H9 (cell line): ENCODE data around the gene NUP188. TPM values are rescaled to one million over a fixed set of nuclear protein-coding genes. Genes with fewer than 3 reads are reported as not detected.

Experiments
- DNase-seq: peaks from one replicate; pipeline ENCODE4 v3.0.0-alpha.2; 2017
- H2AFZ ChIP-seq: one replicate; pipeline ENCODE4 v1.6.1; 2013; ENCODE audit warnings: mild to moderate bottlenecking, low read length, control low read depth, moderate library complexity
- H2AK5ac ChIP-seq: 2 replicates; pipeline ENCODE4 v1.6.1; 2013; ENCODE audit warnings: low read length, control low read depth, mixed read lengths; ENCODE audit not compliant: insufficient read length
- H2BK120ac ChIP-seq: one replicate; pipeline ENCODE4 v1.6.1; 2013; ENCODE audit warnings: low read depth, mild to moderate bottlenecking, low read length, control low read depth, inconsistent platforms; ENCODE audit not compliant: poor library complexity, severe bottlenecking
- H2BK12ac ChIP-seq: 2 replicates; pipeline ENCODE4 v1.6.1; 2013; ENCODE audit warnings: low read length, control low read depth, mixed read lengths, low read depth; ENCODE audit not compliant: insufficient read length
- H2BK15ac ChIP-seq: 2 replicates; pipeline ENCODE4 v1.6.1; 2013; ENCODE audit warnings: low read depth, low read length, control low read depth
- H2BK20ac ChIP-seq: one replicate; pipeline ENCODE4 v1.6.1; 2013; ENCODE audit warnings: low read depth, mild to moderate bottlenecking, low read length, control low read depth, inconsistent platforms; ENCODE audit not compliant: poor library complexity, severe bottlenecking
- H2BK5ac ChIP-seq: 2 replicates; pipeline ENCODE4 v1.6.1; 2013; ENCODE audit warnings: low read length, control low read depth, mixed read lengths; ENCODE audit not compliant: insufficient read length
- H3K14ac ChIP-seq: 2 replicates; pipeline ENCODE4 v1.6.1; 2013; ENCODE audit warnings: low read length, control low read depth; ENCODE audit not compliant: insufficient read depth
- H3K18ac ChIP-seq: 2 replicates; pipeline ENCODE4 v1.6.1; 2013; ENCODE audit warnings: low read depth, mild to moderate bottlenecking, mixed read lengths, low read length, control low read depth; ENCODE audit not compliant: insufficient read length
- H3K23ac ChIP-seq: 2 replicates; pipeline ENCODE4 v1.6.1; 2013; ENCODE audit warnings: low read length, control low read depth, mixed read lengths, low read depth; ENCODE audit not compliant: insufficient read length
- H3K23me2 ChIP-seq: 2 replicates; pipeline ENCODE4 v1.6.1; 2013; ENCODE audit warnings: low read depth, mild to moderate bottlenecking, mixed read lengths, low read length, control low read depth; ENCODE audit not compliant: insufficient read length, poor library complexity, severe bottlenecking
- H3K27ac ChIP-seq: 2 replicates; pipeline ENCODE4 v1.5.1; 2013; ENCODE audit warnings: low read length, control low read depth, mixed read lengths, low read depth; ENCODE audit not compliant: insufficient read length
- H3K27me3 ChIP-seq: 2 replicates; pipeline ENCODE4 v1.6.1; 2013; ENCODE audit warnings: low read length, control low read depth, inconsistent platforms; ENCODE audit not compliant: insufficient read depth
- H3K4ac ChIP-seq: 2 replicates; pipeline ENCODE4 v1.6.1; 2013; ENCODE audit warnings: low read depth, mild to moderate bottlenecking, control low read depth, inconsistent platforms, low read length, moderate library complexity
- H3K4me1 ChIP-seq: 2 replicates; pipeline ENCODE4 v1.6.1; 2013; ENCODE audit warnings: low read length, control low read depth, inconsistent platforms; ENCODE audit not compliant: insufficient read depth
- H3K4me2 ChIP-seq: 2 replicates; pipeline ENCODE4 v1.6.1; 2013; ENCODE audit warnings: low read length, control low read depth, mixed read lengths; ENCODE audit not compliant: insufficient read length, insufficient read depth
- H3K56ac ChIP-seq: 2 replicates; pipeline ENCODE4 v1.6.1; 2013; ENCODE audit warnings: low read depth, mild to moderate bottlenecking, mixed read lengths, low read length, control low read depth; ENCODE audit not compliant: insufficient read length
- H3K79me1 ChIP-seq: 2 replicates; pipeline ENCODE4 v1.6.1; 2013; ENCODE audit warnings: low read depth, mild to moderate bottlenecking, moderate library complexity, low read length, control low read depth, inconsistent platforms; ENCODE audit not compliant: insufficient read depth, poor library complexity, severe bottlenecking
- H3K79me2 ChIP-seq: 2 replicates; pipeline ENCODE4 v1.6.1; 2013; ENCODE audit warnings: low read length, control low read depth, inconsistent platforms; ENCODE audit not compliant: insufficient read depth
- H3K9ac ChIP-seq: 2 replicates; pipeline ENCODE4 v1.6.1; 2013; ENCODE audit warnings: low read length, control low read depth, mixed read lengths; ENCODE audit not compliant: insufficient read length; ENCODE audit errors: extremely low read depth
- H3K9me3 ChIP-seq: one replicate; pipeline ENCODE4 v1.6.1; 2013; ENCODE audit warnings: low read depth, low read length, inconsistent platforms; ENCODE audit not compliant: control insufficient read depth
- H3T11ph ChIP-seq: one replicate; pipeline ENCODE4 v1.6.1; 2013; ENCODE audit warnings: mild to moderate bottlenecking, low read length, control low read depth, inconsistent platforms
- H4K20me1 ChIP-seq: one replicate; pipeline ENCODE4 v1.6.1; 2013; ENCODE audit not compliant: control insufficient read depth, insufficient read length, insufficient read depth
- H4K5ac ChIP-seq: 2 replicates; pipeline ENCODE4 v1.6.1; 2013; ENCODE audit warnings: low read depth, mild to moderate bottlenecking, mixed read lengths, low read length, control low read depth; ENCODE audit not compliant: insufficient read length
- H4K8ac ChIP-seq: replicated peaks from 2 replicates; pipeline ENCODE4 v1.6.1; 2013; ENCODE audit warnings: low read length, control low read depth, mixed read lengths, low read depth; ENCODE audit not compliant: insufficient read length
- H4K91ac ChIP-seq: 2 replicates; pipeline ENCODE4 v1.6.1; 2013; ENCODE audit warnings: low read depth, mild to moderate bottlenecking, moderate library complexity, mixed read lengths, low read length, control low read depth; ENCODE audit not compliant: insufficient read length
- H3K27ac Mint-ChIP-seq, 3 experiments: 2 replicates in 2 of 3; 3 replicates in 1 of 3; pipeline ENCODE4 v1.8.0; 2020 to 2021; ENCODE audit warnings: mixed read lengths in 3 of 3, mild to moderate bottlenecking in 1 of 3, moderate library complexity in 1 of 3
- H3K27me3 Mint-ChIP-seq: 2 replicates; pipeline ENCODE4 v1.8.0; 2021; ENCODE audit warnings: low read depth, mild to moderate bottlenecking, moderate library complexity, mixed read lengths
- H3K36me3 Mint-ChIP-seq, 3 experiments: 2 replicates in 2 of 3; 3 replicates in 1 of 3; pipeline ENCODE4 v1.8.0; 2020 to 2021; ENCODE audit warnings: low read depth in 3 of 3, mixed read lengths in 3 of 3; ENCODE audit not compliant: insufficient read depth in 1 of 3
- H3K4me1 Mint-ChIP-seq, 2 experiments: 2 replicates each; pipeline ENCODE4 v1.8.0; 2020; ENCODE audit warnings: mixed read lengths in 2 of 2
- H3K4me3 Mint-ChIP-seq, 2 experiments: 2 replicates in 1 of 2; 3 replicates in 1 of 2; pipeline ENCODE4 v1.8.0; 2020 to 2021; ENCODE audit warnings: mild to moderate bottlenecking in 2 of 2, mixed read lengths in 2 of 2, moderate library complexity in 1 of 2
- H3K9me3 Mint-ChIP-seq, 2 experiments: 2 replicates in 1 of 2; 3 replicates in 1 of 2; pipeline ENCODE4 v1.8.0; 2020; ENCODE audit warnings: mild to moderate bottlenecking in 2 of 2, mixed read lengths in 2 of 2, moderate library complexity in 1 of 2
- WGBS: extraction: QIAGEN DNeasy Blood & Tissue Kit; methylation state at CpG from one replicate; pipeline ENCODE4 v1.1.7; 2013; ENCODE audit warnings: missing lambda C conversion rate, low lambda C conversion rate, mixed read lengths; ENCODE audit not compliant: insufficient read length; ENCODE audit errors: extremely low coverage; 5-methylcytosine and 5-hydroxymethylcytosine counted together
- total RNA-seq: library from RNA; stranded (reverse); gene quantifications from 2 replicates; pipeline ENCODE4 v1.2.1, GENCODE V29; 2021
- TF ChIP-seq, protein P1 (sequence below): fragments of 200-600 bp; sonication (generic); conservative IDR thresholded peaks from 3 replicates; pipeline ENCODE4 v1.8.0; 2021; ENCODE audit warnings: antibody characterized with exemption, mild to moderate bottlenecking

Gene NUP188
- total RNA-seq, 1 experiment from 2014 or later, result 101 TPM

DNA sequence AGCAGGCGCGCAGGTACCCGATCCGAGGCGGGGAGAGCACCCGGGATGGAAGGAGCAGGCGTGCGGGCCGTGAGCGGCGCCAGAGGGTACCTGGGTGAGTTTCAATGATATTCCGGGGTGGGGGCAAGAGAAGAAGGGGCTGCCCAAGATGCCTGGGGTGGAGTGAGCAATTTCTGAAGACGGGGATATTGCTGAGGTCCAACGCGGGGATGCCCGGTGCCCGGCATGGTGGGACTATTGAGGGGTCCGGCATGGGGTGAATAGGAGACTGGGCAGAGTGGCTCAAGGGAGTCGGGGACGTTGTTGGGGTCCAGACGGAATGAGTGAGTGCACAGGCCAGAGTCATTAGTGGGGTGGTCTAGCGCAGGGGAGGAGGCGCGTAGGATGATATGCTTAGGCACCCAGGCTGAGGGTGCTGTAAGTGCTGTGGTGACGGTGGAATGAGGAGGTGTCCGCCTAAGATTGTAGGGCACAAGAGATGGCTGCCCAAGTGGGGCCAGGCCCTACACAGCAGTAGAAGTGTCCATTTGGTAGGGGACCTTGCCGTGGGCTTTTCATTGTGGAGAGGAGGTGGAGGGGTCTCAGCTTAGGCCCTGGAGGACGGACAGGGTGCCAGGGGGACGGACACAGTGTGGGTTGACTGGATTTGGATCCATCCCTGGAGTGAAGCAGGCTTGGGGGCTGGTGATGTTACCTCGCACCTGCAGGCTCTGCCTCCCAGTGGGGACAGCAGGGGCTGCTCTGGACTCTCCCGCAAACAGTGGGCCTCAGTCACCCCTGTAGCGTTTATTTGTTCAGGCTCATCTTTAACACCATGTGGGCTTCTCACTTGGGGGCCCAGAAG lies 89.6 kb downstream of the NUP188 start:
- H3K18ac ChIP-seq, result no peak overlapping the region
- no peak for DNase-seq
- peaks cover 3% of the 10 kb centered on the region; the same call in 1 of the 2 replicates for H3K79me2 ChIP-seq
- no peak overlapping the region; the same call in 1 of the 2 replicates for H2BK15ac ChIP-seq
- Mint-ChIP-seq H3K4me1 (peaks cover 18% of the 10 kb centered on the region in 2 experiments), H3K27me3 (no peaks in the 10 kb centered on the region), H3K36me3 (peaks cover 4 to 14% (median 12%) of the 10 kb centered on the region in 3 experiments; a peak in 6 of 7 replicates), H3K9me3 (no peaks in the 10 kb centered on the region), H3K27ac (peak overlapping the region; percentile 72 to 92 (median 73); a peak in 5 of 7 replicates), H3K4me3 (peak overlapping the region; percentile 97 to 99)
- H3K27me3 ChIP-seq, result no peaks in the 10 kb centered on the region
- no peak overlapping the region for H3T11ph ChIP-seq
- peaks cover 7% of the 10 kb centered on the region for H3K23me2 ChIP-seq
- no peak overlapping the region for H3K23ac ChIP-seq
- no peak overlapping the region for H4K5ac ChIP-seq
- H4K20me1 ChIP-seq, result no peaks in the 10 kb centered on the region
- H3K4me1 ChIP-seq, result no peaks in the 10 kb centered on the region
- H2AFZ ChIP-seq, result no peak overlapping the region
- no peak overlapping the region for H2AK5ac ChIP-seq
- no peaks in the 10 kb centered on the region for H3K79me1 ChIP-seq
- H4K8ac ChIP-seq, result no peak overlapping the region
- H2BK5ac ChIP-seq, result no peak overlapping the region
- H3K4me2 ChIP-seq, result peak overlapping the region; percentile 91
- no peak overlapping the region for H2BK20ac ChIP-seq
- TF ChIP-seq, protein P1, sequence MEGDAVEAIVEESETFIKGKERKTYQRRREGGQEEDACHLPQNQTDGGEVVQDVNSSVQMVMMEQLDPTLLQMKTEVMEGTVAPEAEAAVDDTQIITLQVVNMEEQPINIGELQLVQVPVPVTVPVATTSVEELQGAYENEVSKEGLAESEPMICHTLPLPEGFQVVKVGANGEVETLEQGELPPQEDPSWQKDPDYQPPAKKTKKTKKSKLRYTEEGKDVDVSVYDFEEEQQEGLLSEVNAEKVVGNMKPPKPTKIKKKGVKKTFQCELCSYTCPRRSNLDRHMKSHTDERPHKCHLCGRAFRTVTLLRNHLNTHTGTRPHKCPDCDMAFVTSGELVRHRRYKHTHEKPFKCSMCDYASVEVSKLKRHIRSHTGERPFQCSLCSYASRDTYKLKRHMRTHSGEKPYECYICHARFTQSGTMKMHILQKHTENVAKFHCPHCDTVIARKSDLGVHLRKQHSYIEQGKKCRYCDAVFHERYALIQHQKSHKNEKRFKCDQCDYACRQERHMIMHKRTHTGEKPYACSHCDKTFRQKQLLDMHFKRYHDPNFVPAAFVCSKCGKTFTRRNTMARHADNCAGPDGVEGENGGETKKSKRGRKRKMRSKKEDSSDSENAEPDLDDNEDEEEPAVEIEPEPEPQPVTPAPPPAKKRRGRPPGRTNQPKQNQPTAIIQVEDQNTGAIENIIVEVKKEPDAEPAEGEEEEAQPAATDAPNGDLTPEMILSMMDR, result no peak
- H3K27ac ChIP-seq, result no peak overlapping the region
- no peak overlapping the region for H2BK12ac ChIP-seq
- H3K9ac ChIP-seq, result peak overlapping the region; percentile 36
- no peak overlapping the region for H3K4ac ChIP-seq
- no peak overlapping the region for H3K14ac ChIP-seq
- H4K91ac ChIP-seq, result no peak overlapping the region
- no peaks in the 10 kb centered on the region for H3K9me3 ChIP-seq
- H3K56ac ChIP-seq, result no peak overlapping the region
- WGBS, result no CpG with 5 or more reads among the region's 32 CpGs
- no peak overlapping the region for H2BK120ac ChIP-seq
